HepG2 (cell line): Measurements from ENCODE around the gene XPOT. TPM values are rescaled to one million over a fixed set of nuclear protein-coding genes. Genes with fewer than 3 reads are reported as not detected.
A peak's percentile ranks its signal among the peaks of the same experiment; 100 is the strongest.

Experiments used
- AHR ChIP-seq: IDR thresholded peaks from 2 replicates; pipeline ENCODE4 v1.6.1; 2018; ENCODE audit warnings: missing genetic modification reagents, missing compliant biosample characterization
- RAD21 ChIP-seq: fragments of 450-650 bp; formaldehyde crosslinking; IDR thresholded peaks from 2 replicates; pipeline ENCODE4 v1.5.0; 2020; ENCODE audit warnings: mild to moderate bottlenecking
- RBM22 ChIP-seq: fragments of 200-400 bp; formaldehyde crosslinking; optimal IDR thresholded peaks from 2 replicates; pipeline ENCODE3; 2017; ENCODE audit warnings: mild to moderate bottlenecking, low read length, moderate library complexity
- SPEN ChIP-seq: sonication (generic); formaldehyde crosslinking; IDR thresholded peaks from 2 replicates; pipeline ENCODE4 v1.5.1; 2020; ENCODE audit warnings: low read depth, mild to moderate bottlenecking, missing genetic modification reagents
- ZBTB26 ChIP-seq: IDR thresholded peaks from 2 replicates; pipeline ENCODE4 v1.6.1; 2016; ENCODE audit warnings: missing compliant biosample characterization, missing genetic modification reagents, borderline replicate concordance
- ZFP1 ChIP-seq: IDR thresholded peaks from 2 replicates; pipeline ENCODE4 v1.6.1; 2016
- ZFP36 ChIP-seq: fragments of 150-350 bp; IDR thresholded peaks from 2 replicates; pipeline ENCODE4 v1.6.1; 2018; ENCODE audit warnings: borderline replicate concordance, low read length, low read depth; ENCODE audit not compliant: partially characterized antibody
- ZNF18 ChIP-seq: sonication (generic); formaldehyde crosslinking; IDR thresholded peaks from 2 replicates; pipeline ENCODE4 v1.8.0; 2022; ENCODE audit warnings: mild to moderate bottlenecking, missing genetic modification reagents; ENCODE audit not compliant: insufficient replicate concordance
- ZNF235 ChIP-seq: sonication (generic); formaldehyde crosslinking; IDR thresholded peaks from 2 replicates; pipeline ENCODE4 v1.8.1; 2023; ENCODE audit warnings: mild to moderate bottlenecking, missing genetic modification reagents, borderline replicate concordance
- ZNF30 ChIP-seq: sonication (generic); formaldehyde crosslinking; IDR thresholded peaks from 2 replicates; pipeline ENCODE4 v1.5.0; 2020; ENCODE audit warnings: mild to moderate bottlenecking, missing genetic modification reagents
- ZNF367 ChIP-seq: sonication (generic); formaldehyde crosslinking; IDR thresholded peaks from 2 replicates; pipeline ENCODE4 v1.4.0; 2020; ENCODE audit warnings: missing genetic modification reagents, borderline replicate concordance
- ZNF446 ChIP-seq: sonication (generic); formaldehyde crosslinking; IDR thresholded peaks from 2 replicates; pipeline ENCODE4 v1.5.0; 2020; ENCODE audit warnings: mild to moderate bottlenecking, missing genetic modification reagents
- ZNF780A ChIP-seq: sonication (generic); formaldehyde crosslinking; IDR thresholded peaks from 2 replicates; pipeline ENCODE4 v1.8.0; 2022; ENCODE audit warnings: mild to moderate bottlenecking, missing genetic modification reagents, moderate library complexity
- ZXDC ChIP-seq: sonication (generic); formaldehyde crosslinking; IDR thresholded peaks from 2 replicates; pipeline ENCODE4 v1.5.0; 2020; ENCODE audit warnings: mild to moderate bottlenecking, missing genetic modification reagents
- polyA plus RNA-seq, 8 experiments: library from polyadenylated mRNA; depleted of rRNA in 3 of 8; stranded (reverse) in 7 of 8; unstranded in 1 of 8; fragments of >200 nt; fragmentation: Illumina TruSeq in 4 of 8; extraction: Trizol in 4 of 8; gene quantifications; 2 replicates each; pipeline versions ENCODE4 v1.2.1 to v1.2.3, GENCODE V29; 2011 to 2016; ENCODE audit warnings: low read depth in 4 of 8, missing spikeins in 1 of 8, mixed read lengths in 1 of 8; ENCODE audit not compliant: insufficient read depth in 1 of 8
- total RNA-seq, 5 experiments: library from RNA; depleted of rRNA; stranded (reverse); fragments of >200 nt; fragmentation: Illumina TruSeq; extraction: Trizol; gene quantifications; 2 replicates each; pipeline ENCODE4 v1.2.3, GENCODE V29; 2016; ENCODE audit warnings: low read depth in 1 of 5
- TF ChIP-seq, protein P1 (sequence below): sonication (generic); formaldehyde crosslinking; IDR thresholded peaks from 2 replicates; pipeline ENCODE4 v1.5.0; 2020; ENCODE audit warnings: mild to moderate bottlenecking, missing genetic modification reagents
- TF ChIP-seq, protein P2 (sequence below): IDR thresholded peaks from 2 replicates; pipeline ENCODE4 v1.6.1; 2016; ENCODE audit warnings: low read depth, control low read depth
- TF ChIP-seq, protein P3 (sequence below): sonication (generic); formaldehyde crosslinking; conservative IDR thresholded peaks from 2 replicates; pipeline ENCODE4 v1.8.0; 2022; ENCODE audit warnings: mild to moderate bottlenecking, moderate library complexity, missing genetic modification reagents

XPOT gene
- total and polyA plus RNA-seq, 2 of the 13 experiments (the other 11 are each of a cell fraction or from before 2014, with no cell fraction given) = 93.8 to 102 TPM

DNA sequence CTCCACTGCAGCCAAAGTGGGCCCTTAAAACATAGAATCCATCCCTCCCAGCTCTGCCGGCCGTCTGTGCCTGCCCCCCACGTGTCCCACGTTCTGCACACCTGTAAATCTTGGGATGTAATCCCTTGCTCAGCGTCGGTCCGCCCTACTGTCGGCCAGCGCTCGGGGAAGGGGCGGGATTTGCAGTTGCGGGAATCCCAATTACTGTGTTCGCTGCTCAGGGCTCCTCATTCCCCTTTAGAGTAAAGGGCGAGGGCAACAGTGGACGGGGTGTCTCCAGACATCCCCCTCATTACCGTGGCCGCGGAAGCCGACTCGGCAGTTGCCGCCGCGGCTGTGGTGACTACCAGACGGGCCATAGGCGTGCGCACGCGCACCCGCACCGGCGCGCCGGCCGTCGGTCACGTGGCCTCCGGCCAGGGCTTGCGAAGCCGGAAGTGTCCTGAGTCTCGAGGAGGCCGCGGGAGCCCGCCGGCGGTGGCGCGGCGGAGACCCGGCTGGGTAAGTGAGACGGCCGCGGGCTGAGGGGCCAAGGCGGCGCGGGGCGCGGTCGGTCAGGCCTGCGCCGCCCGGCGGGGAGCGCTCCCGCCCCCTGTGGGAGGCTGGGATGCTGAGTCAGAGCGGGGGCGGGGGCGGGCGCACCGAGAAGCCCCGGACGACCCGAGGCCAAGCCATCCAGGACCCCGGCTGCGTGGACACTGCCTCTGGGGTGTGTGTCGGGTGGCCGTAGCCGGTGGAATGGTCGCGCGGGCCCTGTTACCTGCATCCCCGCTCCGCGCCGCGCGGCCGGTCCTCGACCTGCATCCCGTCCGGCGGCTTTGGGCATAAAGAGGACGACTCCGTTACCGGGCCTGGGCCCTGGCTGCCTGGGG, 47.7 kb downstream of the XPOT start, which contains the start of gene TBK1 (continued):
- no peak for TF ChIP-seq ZFP36
- peak; percentile 87 for TF ChIP-seq ZNF446
- TF ChIP-seq ZXDC (CRISPR knock-in tag) = 0 out of 2 replicates have a peak, but pooled peaks have one; percentile 51
- TF ChIP-seq, protein P1, sequence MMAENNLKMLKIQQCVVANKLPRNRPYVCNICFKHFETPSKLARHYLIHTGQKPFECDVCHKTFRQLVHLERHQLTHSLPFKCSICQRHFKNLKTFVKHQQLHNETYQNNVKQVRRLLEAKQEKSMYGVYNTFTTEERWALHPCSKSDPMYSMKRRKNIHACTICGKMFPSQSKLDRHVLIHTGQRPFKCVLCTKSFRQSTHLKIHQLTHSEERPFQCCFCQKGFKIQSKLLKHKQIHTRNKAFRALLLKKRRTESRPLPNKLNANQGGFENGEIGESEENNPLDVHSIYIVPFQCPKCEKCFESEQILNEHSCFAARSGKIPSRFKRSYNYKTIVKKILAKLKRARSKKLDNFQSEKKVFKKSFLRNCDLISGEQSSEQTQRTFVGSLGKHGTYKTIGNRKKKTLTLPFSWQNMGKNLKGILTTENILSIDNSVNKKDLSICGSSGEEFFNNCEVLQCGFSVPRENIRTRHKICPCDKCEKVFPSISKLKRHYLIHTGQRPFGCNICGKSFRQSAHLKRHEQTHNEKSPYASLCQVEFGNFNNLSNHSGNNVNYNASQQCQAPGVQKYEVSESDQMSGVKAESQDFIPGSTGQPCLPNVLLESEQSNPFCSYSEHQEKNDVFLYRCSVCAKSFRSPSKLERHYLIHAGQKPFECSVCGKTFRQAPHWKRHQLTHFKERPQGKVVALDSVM (CRISPR knock-in tag) = peak; percentile 75; the same call in 1 of the 2 replicates
- TF ChIP-seq, protein P2, sequence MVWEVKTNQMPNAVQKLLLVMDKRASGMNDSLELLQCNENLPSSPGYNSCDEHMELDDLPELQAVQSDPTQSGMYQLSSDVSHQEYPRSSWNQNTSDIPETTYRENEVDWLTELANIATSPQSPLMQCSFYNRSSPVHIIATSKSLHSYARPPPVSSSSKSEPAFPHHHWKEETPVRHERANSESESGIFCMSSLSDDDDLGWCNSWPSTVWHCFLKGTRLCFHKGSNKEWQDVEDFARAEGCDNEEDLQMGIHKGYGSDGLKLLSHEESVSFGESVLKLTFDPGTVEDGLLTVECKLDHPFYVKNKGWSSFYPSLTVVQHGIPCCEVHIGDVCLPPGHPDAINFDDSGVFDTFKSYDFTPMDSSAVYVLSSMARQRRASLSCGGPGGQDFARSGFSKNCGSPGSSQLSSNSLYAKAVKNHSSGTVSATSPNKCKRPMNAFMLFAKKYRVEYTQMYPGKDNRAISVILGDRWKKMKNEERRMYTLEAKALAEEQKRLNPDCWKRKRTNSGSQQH (CRISPR knock-in tag) = peak; percentile 60; the same call in 1 of the 2 replicates
- TF ChIP-seq ZNF780A (CRISPR knock-in tag) = no peak
- no peak for TF ChIP-seq ZNF235 (CRISPR knock-in tag)
- TF ChIP-seq AHR (CRISPR knock-in tag) = no peak
- TF ChIP-seq RBM22 = peak; percentile 69
- TF ChIP-seq ZFP1 (CRISPR knock-in tag) = no peak
- no peak for TF ChIP-seq ZNF30 (CRISPR knock-in tag)
- TF ChIP-seq, protein P3, sequence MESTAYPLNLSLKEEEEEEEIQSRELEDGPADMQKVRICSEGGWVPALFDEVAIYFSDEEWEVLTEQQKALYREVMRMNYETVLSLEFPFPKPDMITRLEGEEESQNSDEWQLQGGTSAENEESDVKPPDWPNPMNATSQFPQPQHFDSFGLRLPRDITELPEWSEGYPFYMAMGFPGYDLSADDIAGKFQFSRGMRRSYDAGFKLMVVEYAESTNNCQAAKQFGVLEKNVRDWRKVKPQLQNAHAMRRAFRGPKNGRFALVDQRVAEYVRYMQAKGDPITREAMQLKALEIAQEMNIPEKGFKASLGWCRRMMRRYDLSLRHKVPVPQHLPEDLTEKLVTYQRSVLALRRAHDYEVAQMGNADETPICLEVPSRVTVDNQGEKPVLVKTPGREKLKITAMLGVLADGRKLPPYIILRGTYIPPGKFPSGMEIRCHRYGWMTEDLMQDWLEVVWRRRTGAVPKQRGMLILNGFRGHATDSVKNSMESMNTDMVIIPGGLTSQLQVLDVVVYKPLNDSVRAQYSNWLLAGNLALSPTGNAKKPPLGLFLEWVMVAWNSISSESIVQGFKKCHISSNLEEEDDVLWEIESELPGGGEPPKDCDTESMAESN (CRISPR knock-in tag) = peak; percentile 79
- peak; percentile 65; the same call in 1 of the 2 replicates for TF ChIP-seq SPEN (CRISPR knock-in tag)
- TF ChIP-seq ZBTB26 (CRISPR knock-in tag) = no peak
- 0 out of 2 replicates have a peak, but pooled peaks have one; percentile 32 for TF ChIP-seq ZNF367 (CRISPR knock-in tag)
- 0 out of 2 replicates have a peak, but pooled peaks have one; percentile 16 for TF ChIP-seq RAD21 (CRISPR knock-in tag)
- peak; percentile 35 for TF ChIP-seq ZNF18 (CRISPR knock-in tag)
